Thyroid gland (tissue), 4 donors: ENCODE data around the gene UHRF1. TPM values are rescaled to one million over a fixed set of nuclear protein-coding genes. Genes with fewer than 3 reads are reported as not detected.

ENCODE experiments used
- DNase-seq, 2 donors: peaks; one replicate each; pipeline ENCODE4 v3.0.0-alpha.2; 2019
- H3K27ac ChIP-seq, 3 donors: fragments of 200-600 bp; sonication (generic); 1 replicate in 2 of 3; 2 replicates in 1 of 3; pipeline ENCODE4 v1.5.1; 2016 to 2019; ENCODE audit warnings: mild to moderate bottlenecking in 1 of 3, moderate library complexity in 1 of 3
- H3K27me3 ChIP-seq: fragments of 200-600 bp; sonication (generic); one replicate; pipeline ENCODE4 v1.5.1; 2019
- H3K36me3 ChIP-seq, 2 donors: fragments of 200-600 bp; sonication (generic); one replicate each; pipeline ENCODE4 v1.5.1; 2016 to 2019
- H3K4me1 ChIP-seq, 2 donors: fragments of 200-600 bp; sonication (generic); one replicate each; pipeline ENCODE4 v1.5.1; 2017 to 2019
- H3K4me3 ChIP-seq, 3 donors: fragments of 200-600 bp; sonication (generic); replicated peaks in 1 of 3; 1 replicate in 2 of 3; 2 replicates in 1 of 3; pipeline ENCODE4 v1.5.1; 2016; ENCODE audit warnings: mild to moderate bottlenecking in 1 of 3
- H3K9me3 ChIP-seq: fragments of 200-600 bp; sonication (generic); one replicate; pipeline ENCODE4 v1.5.1; 2017
- POLR2A ChIP-seq, 2 donors: fragments of 450-650 bp; IDR thresholded peaks; one replicate each; pipeline ENCODE4 v1.6.1; 2017; ENCODE audit warnings: antibody characterized with exemption in 2 of 2, mild to moderate bottlenecking in 2 of 2, moderate library complexity in 1 of 2
- whole genome bisulfite sequencing, 2 donors: methylation state at CpG; one replicate each; pipeline ENCODE4 v1.1.5; 2017; 5-methylcytosine and 5-hydroxymethylcytosine counted together
- intact Hi-C: fragments of 100-400 bp; cut with DNase I; formaldehyde crosslinking; loops from one replicate; pipeline ENCODE4 v1.15.1; 2023
- total RNA-seq, 4 donors: library from RNA; depleted of rRNA; stranded (reverse); fragments of >200 nt; gene quantifications; one replicate each; pipeline ENCODE4 v1.2.3, GENCODE V29; 2016
- TF ChIP-seq, protein P1 (sequence below), 6 experiments: fragments of 200-600 bp in 3 of 6; fragments of 450-650 bp in 3 of 6; sonication (generic) in 3 of 6; IDR thresholded peaks; one replicate each; pipeline ENCODE4 v1.5.1; 2016 to 2019; ENCODE audit warnings: antibody characterized with exemption in 6 of 6, mild to moderate bottlenecking in 2 of 6, inconsistent platforms in 1 of 6, moderate library complexity in 1 of 6

Gene UHRF1
- total RNA-seq, 4 donors from 2014 or later, result 0.11 to 0.71 (median 0.41) TPM

DNA sequence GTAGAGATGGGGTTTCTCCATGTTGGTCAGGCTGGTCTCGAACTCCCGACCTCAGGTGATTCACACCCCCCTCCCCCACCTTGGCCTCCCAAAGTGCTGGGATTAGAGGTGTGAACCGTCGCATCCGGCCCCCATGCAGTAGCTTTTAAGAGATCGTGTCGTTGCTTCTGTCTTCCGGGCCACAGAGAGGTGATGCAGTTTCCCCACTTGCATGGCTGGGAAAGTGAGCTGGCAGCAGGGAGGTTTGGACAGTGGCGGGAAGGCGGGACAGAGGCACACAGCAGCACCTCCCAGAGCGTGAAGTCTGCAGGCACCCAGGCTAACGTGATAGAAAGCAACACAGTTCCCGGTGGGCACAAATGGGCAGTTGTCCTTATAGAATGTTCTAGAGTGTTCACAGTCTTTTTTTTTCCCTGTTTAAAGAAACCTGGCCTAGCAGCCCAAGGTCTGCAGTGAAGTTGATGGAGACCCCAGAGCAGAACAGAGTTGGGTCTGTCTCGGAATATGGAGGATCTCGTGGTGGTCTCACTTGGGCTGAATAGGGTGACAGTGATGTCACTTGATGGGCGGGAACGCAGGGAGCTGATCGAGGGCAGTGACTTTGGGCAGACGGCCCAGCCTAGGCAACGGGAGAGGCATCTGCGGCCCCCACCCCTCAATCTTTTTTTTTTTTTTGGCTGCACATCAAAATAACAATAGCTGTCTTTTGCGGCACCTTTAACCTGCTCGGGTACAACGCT is 4.9 kb downstream of the UHRF1 start:
- intact Hi-C loops, result no loop called here
- no peak for DNase-seq
- Histone ChIP-seq H3K4me3 (no peak overlapping the region), H3K27ac (no peak overlapping the region), H3K9me3 (no peaks in the 10 kb centered on the region), H3K27me3 (no peaks in the 10 kb centered on the region), H3K36me3 (no peaks in the 10 kb centered on the region), H3K4me1 (peaks cover 11 to 25% of the 10 kb centered on the region in 2 donors)
- no peak for TF ChIP-seq POLR2A (IDR thresholded peaks at IDR 0.05)
- WGBS, 2 donors, result 85 to 91% methylated on average over 24 of the region's 24 CpGs

DNA sequence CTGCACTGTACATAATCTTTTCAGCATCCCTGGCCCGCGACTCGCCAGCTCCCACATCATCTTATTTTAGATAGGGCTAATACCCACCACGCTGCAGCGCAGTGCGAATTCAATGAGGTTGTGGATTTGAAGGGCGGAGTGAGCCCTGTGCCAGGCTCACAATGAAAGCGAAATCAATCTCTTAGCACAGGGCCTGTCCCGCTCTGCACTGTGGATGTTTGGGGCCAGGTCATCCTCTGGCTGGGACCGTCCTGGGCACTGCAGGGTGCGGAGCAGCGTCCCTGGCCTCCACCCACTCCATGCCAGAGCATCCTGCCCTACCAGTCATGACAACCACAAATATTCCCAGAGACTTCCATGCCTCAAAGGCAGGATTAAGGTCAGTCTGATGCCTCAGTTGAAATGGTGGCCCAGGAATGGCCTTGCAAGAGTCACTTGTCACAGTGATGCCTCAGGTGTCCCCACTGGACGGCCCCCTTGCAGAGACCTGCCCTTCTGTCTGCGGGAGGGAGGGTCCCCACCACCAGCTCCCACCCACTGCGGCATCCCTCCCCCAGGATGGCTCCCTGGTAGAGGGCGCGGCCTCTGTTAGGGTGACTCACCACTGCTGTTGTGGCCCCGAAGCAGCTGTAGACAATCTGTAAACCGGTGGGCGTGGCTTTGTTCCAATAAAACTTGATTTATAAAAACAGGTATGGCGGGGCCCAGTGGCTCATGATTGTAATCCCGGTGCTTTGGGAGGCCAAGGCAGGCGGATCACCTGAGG is 5.6 kb downstream of the UHRF1 start:
- Histone ChIP-seq H3K27me3 (no peaks in the 10 kb centered on the region), H3K4me3 (no peak overlapping the region), H3K4me1 (peaks cover 8 to 19% of the 10 kb centered on the region in 2 donors), H3K9me3 (no peaks in the 10 kb centered on the region), H3K36me3 (no peaks in the 10 kb centered on the region), H3K27ac (no peak overlapping the region)
- no peak for DNase-seq
- TF ChIP-seq POLR2A (IDR thresholded peaks at IDR 0.05), result no peak
- TF ChIP-seq, protein P1, sequence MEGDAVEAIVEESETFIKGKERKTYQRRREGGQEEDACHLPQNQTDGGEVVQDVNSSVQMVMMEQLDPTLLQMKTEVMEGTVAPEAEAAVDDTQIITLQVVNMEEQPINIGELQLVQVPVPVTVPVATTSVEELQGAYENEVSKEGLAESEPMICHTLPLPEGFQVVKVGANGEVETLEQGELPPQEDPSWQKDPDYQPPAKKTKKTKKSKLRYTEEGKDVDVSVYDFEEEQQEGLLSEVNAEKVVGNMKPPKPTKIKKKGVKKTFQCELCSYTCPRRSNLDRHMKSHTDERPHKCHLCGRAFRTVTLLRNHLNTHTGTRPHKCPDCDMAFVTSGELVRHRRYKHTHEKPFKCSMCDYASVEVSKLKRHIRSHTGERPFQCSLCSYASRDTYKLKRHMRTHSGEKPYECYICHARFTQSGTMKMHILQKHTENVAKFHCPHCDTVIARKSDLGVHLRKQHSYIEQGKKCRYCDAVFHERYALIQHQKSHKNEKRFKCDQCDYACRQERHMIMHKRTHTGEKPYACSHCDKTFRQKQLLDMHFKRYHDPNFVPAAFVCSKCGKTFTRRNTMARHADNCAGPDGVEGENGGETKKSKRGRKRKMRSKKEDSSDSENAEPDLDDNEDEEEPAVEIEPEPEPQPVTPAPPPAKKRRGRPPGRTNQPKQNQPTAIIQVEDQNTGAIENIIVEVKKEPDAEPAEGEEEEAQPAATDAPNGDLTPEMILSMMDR (IDR thresholded peaks at IDR 0.05), result no peak
- WGBS, 2 donors, result 85 to 89% methylated on average over 18 to 23 of the region's 23 CpGs
- intact Hi-C loops, result no loop called here

DNA sequence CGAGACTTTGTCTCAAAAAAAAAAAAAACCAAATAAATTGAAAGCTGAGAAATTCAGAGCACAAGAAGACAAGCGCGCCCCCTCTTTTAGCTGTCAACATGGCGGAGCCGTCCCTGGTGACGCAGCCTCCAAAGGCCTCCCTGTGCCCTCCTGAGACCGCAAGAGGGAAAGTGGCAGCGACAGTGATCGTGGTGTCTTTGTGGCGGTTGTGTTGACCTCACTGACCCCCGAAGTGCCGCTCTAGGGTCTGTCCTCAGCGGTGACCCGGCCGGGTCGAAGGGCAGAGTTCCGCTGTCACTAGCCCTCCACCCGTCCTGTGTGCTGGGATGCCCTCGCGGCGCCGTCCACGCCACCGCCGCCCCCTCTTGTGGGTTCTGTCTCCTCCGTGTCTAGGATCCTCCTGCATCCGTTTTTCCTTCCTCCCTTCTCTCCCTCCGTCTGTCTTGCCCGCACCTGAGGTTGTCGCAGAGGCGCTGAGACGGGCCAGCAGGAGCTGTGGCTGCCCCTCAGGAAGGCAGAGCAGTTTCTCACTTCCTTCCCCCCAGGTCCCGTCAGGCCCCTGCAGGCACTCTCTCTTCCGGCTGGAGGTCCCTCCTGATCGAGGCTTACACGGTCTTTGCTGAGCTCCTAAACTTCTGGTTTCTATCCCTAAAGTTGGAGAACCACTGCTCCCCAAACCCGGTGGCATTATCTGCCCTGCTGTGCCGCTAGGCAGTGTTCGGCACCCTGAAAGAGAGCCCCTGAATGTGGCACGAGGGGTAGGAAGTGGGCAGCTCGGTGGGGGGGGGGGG is 7.2 kb downstream of the UHRF1 start:
- intact Hi-C loops, result no loop called here
- Histone ChIP-seq H3K4me1 (peaks cover 2 to 7% of the 10 kb centered on the region in 2 donors), H3K4me3 (no peak overlapping the region), H3K27ac (no peak overlapping the region), H3K9me3 (no peaks in the 10 kb centered on the region), H3K27me3 (no peaks in the 10 kb centered on the region), H3K36me3 (no peaks in the 10 kb centered on the region)
- DNase-seq, result no peak
- WGBS, 2 donors, result 85 to 86% methylated on average over 41 of the region's 41 CpGs
- TF ChIP-seq, protein P1 (IDR thresholded peaks at IDR 0.05), result no peak
- no peak for TF ChIP-seq POLR2A (IDR thresholded peaks at IDR 0.05)

DNA sequence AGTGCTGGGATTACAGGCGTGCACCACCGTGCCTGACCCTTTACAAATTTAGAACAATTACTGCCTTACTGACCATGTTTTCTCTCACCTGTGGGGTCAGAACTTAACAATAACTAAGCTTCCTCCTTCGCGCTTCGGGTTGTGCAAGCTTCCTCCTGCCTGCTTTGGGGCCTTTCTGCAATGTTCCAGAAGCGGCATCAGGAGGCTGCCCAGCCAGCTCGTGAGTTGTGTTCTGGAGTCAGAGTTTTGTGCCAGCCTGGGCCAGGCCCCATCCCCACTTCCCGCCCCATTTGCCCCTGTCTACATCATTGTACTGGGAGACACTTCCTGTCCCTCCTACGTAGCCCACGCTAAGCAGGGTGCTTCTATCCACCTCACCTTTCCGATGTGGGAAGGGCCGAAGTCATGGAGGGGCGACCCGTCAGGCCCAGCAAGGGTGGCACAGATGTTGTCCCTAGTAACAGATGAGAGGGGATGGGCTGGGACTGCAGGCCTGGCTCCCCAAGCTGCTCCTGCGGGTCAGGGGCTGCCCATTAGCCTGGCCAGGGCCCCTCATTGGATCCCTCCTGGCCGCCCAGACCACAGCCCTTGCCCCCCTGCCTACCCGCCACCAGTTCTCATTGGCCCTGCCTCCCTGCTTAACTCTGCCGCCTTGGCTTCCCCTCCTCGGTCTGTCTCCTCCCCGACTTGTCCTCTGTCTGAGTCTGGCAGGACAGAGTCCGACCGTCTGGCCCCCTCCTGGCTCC is 13.4 kb downstream of the UHRF1 start:
- no peaks in the 10 kb centered on the region for H3K27me3 ChIP-seq
- no peak overlapping the region for H3K27ac ChIP-seq
- H3K36me3 ChIP-seq, result no peaks in the 10 kb centered on the region
- no peaks in the 10 kb centered on the region for H3K9me3 ChIP-seq
- no peaks in the 10 kb centered on the region for H3K4me1 ChIP-seq
- no peak for DNase-seq
- TF ChIP-seq, protein P1 (IDR thresholded peaks at IDR 0.05), result no peak
- TF ChIP-seq POLR2A (IDR thresholded peaks at IDR 0.05), result no peak
- no peak overlapping the region for H3K4me3 ChIP-seq
- intact Hi-C loops, result no loop called here
- WGBS, 2 donors, result 87 to 96% methylated on average over 20 to 22 of the region's 22 CpGs

DNA sequence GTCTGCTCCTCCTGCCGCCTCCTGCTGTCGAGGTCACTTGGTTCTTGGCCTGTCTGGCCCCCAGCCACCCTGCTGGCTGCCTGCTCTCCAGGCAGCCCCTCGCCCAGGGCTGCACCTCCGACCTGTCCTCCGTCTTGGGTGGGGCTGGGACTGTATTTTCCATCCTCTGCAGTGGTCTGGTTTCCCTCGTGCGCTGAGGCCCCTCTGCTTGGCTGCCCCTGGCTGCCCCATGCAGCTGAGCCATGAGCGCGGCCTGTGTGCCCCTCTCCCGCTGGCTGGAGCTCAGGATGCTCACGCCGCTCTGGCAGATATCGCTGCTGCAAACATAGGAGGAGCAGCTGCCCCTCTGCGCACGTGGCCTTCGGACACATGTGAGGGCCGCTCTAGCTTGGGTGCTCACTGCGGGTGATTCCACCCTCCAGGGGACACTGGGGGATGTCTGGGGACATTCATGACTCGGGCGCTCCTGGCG is 14.0 kb downstream of the UHRF1 start:
- no peak for TF ChIP-seq POLR2A (IDR thresholded peaks at IDR 0.05)
- TF ChIP-seq, protein P1 (IDR thresholded peaks at IDR 0.05), result no peak
- Histone ChIP-seq H3K27me3 (no peaks in the 10 kb centered on the region), H3K27ac (no peak overlapping the region), H3K4me3 (no peak overlapping the region), H3K36me3 (no peaks in the 10 kb centered on the region), H3K9me3 (no peaks in the 10 kb centered on the region), H3K4me1 (no peaks in the 10 kb centered on the region)
- 95% methylated on average over 14 to 21 of the region's 21 CpGs for WGBS, 2 donors
- intact Hi-C loops, result no loop called here
- DNase-seq, result no peak
